ENCODE results near the gene PLCD4. TPM values are rescaled to one million over a fixed set of nuclear protein-coding genes. Genes with fewer than 3 reads are reported as not detected.

Gene PLCD4
- polyA plus RNA-seq = 1 to 10 TPM in 2 of 4 donors, under 1 TPM in 1, not detected in 1; 0.97 to 1.4 (median 1.0) TPM
- long read RNA-seq, donor 1 = 0 reads
- long read RNA-seq, donor 2 = 0 reads
- long read RNA-seq, donor 3 = 0 reads
- long read RNA-seq, donor 4 = 0 reads
- long read RNA-seq, donor 5 = 0 reads
- long read RNA-seq, donor 6 = 0 reads
- long read RNA-seq, donor 7 = 0 reads
- long read RNA-seq, donor 8 = 0 reads
- long read RNA-seq, donor 9 = 0 reads
- long read RNA-seq, donor 10, partial matches to known transcripts = 7 of 7 reads
- long read RNA-seq, donor 10, other reads (novel, unspliced or antisense) = 0 of 7 reads

DNA sequence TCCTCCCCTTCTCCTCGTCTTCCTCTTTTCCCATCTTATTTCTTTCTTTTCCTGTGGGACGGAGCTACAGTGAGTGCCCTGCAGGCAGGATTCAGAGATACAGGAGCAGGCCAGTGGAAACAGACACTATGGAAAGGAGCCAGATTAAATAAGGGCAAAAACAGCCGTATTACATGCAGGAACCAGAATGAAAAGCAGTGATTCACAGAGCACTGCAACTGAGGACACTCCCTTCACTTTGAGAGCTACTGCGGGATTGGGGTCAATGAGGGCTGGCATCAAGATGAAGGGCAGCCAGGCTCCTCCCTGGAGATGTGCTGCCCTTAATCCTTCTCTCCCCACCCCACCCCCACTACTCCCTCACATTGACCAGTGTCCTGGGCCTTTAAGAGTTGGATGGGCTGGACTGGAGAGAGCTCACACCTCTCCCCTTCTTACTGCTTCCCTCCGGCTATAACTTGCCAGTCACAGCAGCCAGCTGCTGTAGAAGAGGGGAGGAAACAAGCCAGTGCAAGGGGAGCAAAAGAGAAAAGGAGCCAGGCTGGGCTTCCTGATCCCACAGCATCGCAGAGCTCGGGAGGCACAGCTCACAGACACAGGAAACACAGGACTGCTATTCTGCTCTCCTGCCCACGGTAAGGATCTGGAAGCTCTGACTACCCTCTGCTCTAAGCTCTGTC lies at the start of gene PLCD4:
Gene PLCD4 (plus strand): TSS at position 464 of the 680 bp plus-strand sequence. CDS start 7,841 bp downstream, outside the sequence.
- H3K36me3 ChIP-seq (ENCODE audit: control insufficient read depth in 3 of 3, insufficient read depth in 2 of 3, low read depth in 1 of 3, low read length in 3 of 3) = no peaks in the 10 kb centered on the region
- WGBS, 3 donors = 21 to 27% (median 22%) methylated on average over 8 of the region's 8 CpGs
- H3K27me3 ChIP-seq (ENCODE audit: control insufficient read depth in 3 of 3, insufficient read depth in 3 of 3, low read length in 3 of 3) = peaks cover 0 to 9% (median 0%) of the 10 kb centered on the region in 3 donors
- DNase-seq (no peak), FAIRE-seq (no peak)
- H3K4me3 ChIP-seq (ENCODE audit: low read depth in 1 of 3, low read length in 3 of 3) = no peak within 1 kb of the TSS
- H3K27ac ChIP-seq (ENCODE audit: low read depth in 1 of 3, low read length in 2 of 3) = no peak within 1 kb of the TSS
- no peaks in the 10 kb centered on the region for H3K9me3 ChIP-seq (ENCODE audit: control insufficient read depth in 2 of 2, insufficient read depth in 1 of 2, low read depth in 1 of 2, low read length in 1 of 2)
- H3K4me1 ChIP-seq (ENCODE audit: control insufficient read depth in 3 of 3, insufficient read depth in 2 of 3, low read depth in 1 of 3, low read length in 2 of 3) = peaks cover 0 to 4% (median 0%) of the 10 kb centered on the region in 3 donors

DNA sequence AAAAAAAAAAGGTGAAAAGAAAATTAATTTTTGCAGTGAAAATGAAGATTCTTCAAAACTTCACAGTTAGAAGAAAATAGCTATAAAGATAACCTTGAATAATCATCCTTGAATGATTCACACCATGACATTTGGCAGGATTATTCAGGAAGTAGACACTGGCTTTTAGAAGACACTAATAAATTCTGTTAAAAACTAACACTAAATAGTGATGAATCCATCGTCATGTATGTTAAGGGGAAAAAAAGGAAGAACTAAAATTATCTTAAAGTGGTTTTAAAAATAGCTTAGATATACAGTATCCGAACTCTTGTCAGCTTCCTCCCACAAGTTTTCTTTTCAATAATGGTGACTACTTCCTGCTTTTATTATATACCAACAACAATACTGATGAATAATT lies 49.8 kb upstream of the PLCD4 start:
- 54 to 79% (median 68%) methylated on average over 2 of the region's 2 CpGs for WGBS, 3 donors
- no peak for DNase-seq
- H3K4me1 ChIP-seq (ENCODE audit: control insufficient read depth in 3 of 3, insufficient read depth in 2 of 3, low read depth in 1 of 3, low read length in 2 of 3) = no peaks in the 10 kb centered on the region
- H3K27ac ChIP-seq (ENCODE audit: low read depth in 1 of 3, low read length in 2 of 3) = no peak overlapping the region
- peaks cover 2 to 27% (median 10%) of the 10 kb centered on the region in 3 donors for H3K36me3 ChIP-seq (ENCODE audit: control insufficient read depth in 3 of 3, insufficient read depth in 2 of 3, low read depth in 1 of 3, low read length in 3 of 3)
- H3K9me3 ChIP-seq (ENCODE audit: control insufficient read depth in 2 of 2, insufficient read depth in 1 of 2, low read depth in 1 of 2, low read length in 1 of 2) = no peaks in the 10 kb centered on the region
- FAIRE-seq = no peak
- H3K4me3 ChIP-seq (ENCODE audit: low read depth in 1 of 3, low read length in 3 of 3) = no peak overlapping the region
- no peaks in the 10 kb centered on the region for H3K27me3 ChIP-seq (ENCODE audit: control insufficient read depth in 3 of 3, insufficient read depth in 3 of 3, low read length in 3 of 3)

DNA sequence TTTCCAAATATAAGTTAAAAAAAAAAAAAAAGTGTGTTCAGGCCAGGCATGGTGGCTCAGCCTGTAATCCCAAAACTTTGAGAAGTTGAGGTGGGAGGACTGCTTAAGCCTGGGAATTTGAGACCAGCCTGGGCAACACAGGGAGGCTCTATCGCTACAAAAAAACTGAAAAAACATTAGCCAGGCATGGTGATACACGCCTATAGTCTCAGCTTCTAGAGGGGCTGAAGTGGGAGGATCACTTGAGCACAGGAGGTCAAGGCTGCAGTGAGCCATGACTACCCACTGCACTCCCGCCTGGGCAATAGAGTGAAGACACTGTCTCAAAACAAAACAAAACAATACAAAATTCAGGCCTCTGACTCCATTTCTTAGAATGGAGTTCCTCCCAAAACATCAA lies 48.7 kb upstream of the PLCD4 start:
- 89 to 93% (median 92%) methylated on average over 3 of the region's 3 CpGs for WGBS, 3 donors
- H3K9me3 ChIP-seq (ENCODE audit: control insufficient read depth in 2 of 2, insufficient read depth in 1 of 2, low read depth in 1 of 2, low read length in 1 of 2) = no peaks in the 10 kb centered on the region
- no peaks in the 10 kb centered on the region for H3K27me3 ChIP-seq (ENCODE audit: control insufficient read depth in 3 of 3, insufficient read depth in 3 of 3, low read length in 3 of 3)
- peaks cover 2 to 28% (median 9%) of the 10 kb centered on the region in 3 donors for H3K36me3 ChIP-seq (ENCODE audit: control insufficient read depth in 3 of 3, insufficient read depth in 2 of 3, low read depth in 1 of 3, low read length in 3 of 3)
- no peak for FAIRE-seq
- H3K4me1 ChIP-seq (ENCODE audit: control insufficient read depth in 3 of 3, insufficient read depth in 2 of 3, low read depth in 1 of 3, low read length in 2 of 3) = no peaks in the 10 kb centered on the region
- no peak for DNase-seq
- H3K4me3 ChIP-seq (ENCODE audit: low read depth in 1 of 3, low read length in 3 of 3) = no peak overlapping the region
- H3K27ac ChIP-seq (ENCODE audit: low read depth in 1 of 3, low read length in 2 of 3) = no peak overlapping the region

DNA sequence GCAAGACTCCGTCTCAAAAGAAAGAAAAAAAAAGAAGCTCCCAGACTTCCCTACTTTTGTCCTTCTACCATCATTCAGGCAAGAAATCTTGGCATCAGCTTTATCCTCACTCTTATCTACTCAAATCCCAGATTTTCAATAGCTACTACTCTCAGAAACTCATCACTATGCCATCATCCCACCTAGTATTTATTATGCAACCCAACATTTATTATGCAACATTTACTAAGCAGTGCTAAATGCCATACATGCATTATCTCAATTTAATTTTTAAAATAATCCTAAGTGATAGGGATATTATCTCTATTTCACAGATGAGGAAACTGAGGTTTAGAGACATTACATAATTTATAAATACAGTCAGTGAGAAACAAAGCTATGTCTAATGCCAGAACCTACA lies 43.6 kb upstream of the PLCD4 start:
- H3K9me3 ChIP-seq (ENCODE audit: control insufficient read depth in 2 of 2, insufficient read depth in 1 of 2, low read depth in 1 of 2, low read length in 1 of 2) = no peaks in the 10 kb centered on the region
- 57 to 79% (median 70%) methylated on average over 1 of the region's 1 CpG for WGBS, 3 donors
- no peak overlapping the region for H3K4me3 ChIP-seq (ENCODE audit: low read depth in 1 of 3, low read length in 3 of 3)
- no peaks in the 10 kb centered on the region for H3K27me3 ChIP-seq (ENCODE audit: control insufficient read depth in 3 of 3, insufficient read depth in 3 of 3, low read length in 3 of 3)
- DNase-seq (no peak), FAIRE-seq (no peak)
- H3K27ac ChIP-seq (ENCODE audit: low read depth in 1 of 3, low read length in 2 of 3) = no peak overlapping the region
- H3K4me1 ChIP-seq (ENCODE audit: control insufficient read depth in 3 of 3, insufficient read depth in 2 of 3, low read depth in 1 of 3, low read length in 2 of 3) = peaks cover 3 to 8% (median 4%) of the 10 kb centered on the region in 3 donors
- H3K36me3 ChIP-seq (ENCODE audit: control insufficient read depth in 3 of 3, insufficient read depth in 2 of 3, low read depth in 1 of 3, low read length in 3 of 3) = peaks cover 0 to 20% (median 4%) of the 10 kb centered on the region in 3 donors

DNA sequence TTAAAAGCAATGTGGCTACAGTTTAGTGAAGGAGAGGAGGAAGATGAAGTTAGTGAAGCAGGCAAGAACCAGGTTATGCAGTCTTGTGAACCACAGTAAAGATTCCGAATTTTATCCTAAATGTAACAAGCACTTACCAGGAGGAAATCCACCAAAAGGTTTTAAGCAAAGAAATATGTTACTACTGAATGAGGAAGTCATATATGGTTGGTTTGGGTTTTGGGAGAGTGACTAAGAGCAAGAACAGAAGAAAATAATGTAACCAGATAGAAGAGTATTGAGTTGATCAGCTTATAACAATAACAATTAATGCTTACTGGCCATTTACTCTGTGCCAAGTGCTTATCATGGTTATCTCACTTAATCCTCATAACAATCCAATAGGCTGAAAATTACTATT lies 41.4 kb upstream of the PLCD4 start:
- FAIRE-seq = no peak
- no peak for DNase-seq
- peaks cover 3 to 21% (median 10%) of the 10 kb centered on the region in 3 donors for H3K4me1 ChIP-seq (ENCODE audit: control insufficient read depth in 3 of 3, insufficient read depth in 2 of 3, low read depth in 1 of 3, low read length in 2 of 3)
- no peak overlapping the region for H3K27ac ChIP-seq (ENCODE audit: low read depth in 1 of 3, low read length in 2 of 3)
- WGBS, 3 donors = 73 to 97% (median 84%) methylated on average over 1 of the region's 1 CpG
- H3K4me3 ChIP-seq (ENCODE audit: low read depth in 1 of 3, low read length in 3 of 3) = no peak overlapping the region
- H3K9me3 ChIP-seq (ENCODE audit: control insufficient read depth in 2 of 2, insufficient read depth in 1 of 2, low read depth in 1 of 2, low read length in 1 of 2) = no peaks in the 10 kb centered on the region
- no peaks in the 10 kb centered on the region for H3K27me3 ChIP-seq (ENCODE audit: control insufficient read depth in 3 of 3, insufficient read depth in 3 of 3, low read length in 3 of 3)
- H3K36me3 ChIP-seq (ENCODE audit: control insufficient read depth in 3 of 3, insufficient read depth in 2 of 3, low read depth in 1 of 3, low read length in 3 of 3) = peaks cover 0 to 13% (median 4%) of the 10 kb centered on the region in 3 donors

DNA sequence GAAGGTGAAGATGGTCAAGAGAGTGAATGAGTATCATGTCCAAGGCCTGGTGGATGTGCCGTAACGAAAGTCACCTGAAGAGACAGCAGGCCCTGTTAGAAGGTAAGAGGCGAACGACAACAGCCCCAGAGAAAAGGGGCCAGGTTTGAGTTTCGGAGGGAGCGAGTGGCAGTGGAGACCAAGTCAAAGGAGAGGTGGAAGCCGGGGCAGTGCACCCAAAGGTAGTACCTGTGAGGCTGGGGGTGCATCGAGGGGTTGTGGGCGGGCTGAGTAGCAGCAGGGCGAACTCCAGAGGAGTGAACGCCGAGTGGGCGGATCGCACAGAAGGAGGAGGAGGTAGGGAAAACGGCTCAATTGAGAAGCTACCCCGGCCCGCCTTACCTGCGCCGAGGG lies 39.9 kb upstream of the PLCD4 start:
- Histone ChIP-seq H3K27ac (ENCODE audit: low read depth in 1 of 3, low read length in 2 of 3) (peak overlapping the region; percentile 67 to 95 (median 93)), H3K9me3 (ENCODE audit: control insufficient read depth in 2 of 2, insufficient read depth in 1 of 2, low read depth in 1 of 2, low read length in 1 of 2) (no peaks in the 10 kb centered on the region), H3K4me1 (ENCODE audit: control insufficient read depth in 3 of 3, insufficient read depth in 2 of 3, low read depth in 1 of 3, low read length in 2 of 3) (peaks cover 3 to 21% (median 10%) of the 10 kb centered on the region in 3 donors), H3K27me3 (ENCODE audit: control insufficient read depth in 3 of 3, insufficient read depth in 3 of 3, low read length in 3 of 3) (no peaks in the 10 kb centered on the region), H3K36me3 (ENCODE audit: control insufficient read depth in 3 of 3, insufficient read depth in 2 of 3, low read depth in 1 of 3, low read length in 3 of 3) (peaks cover 0 to 16% (median 0%) of the 10 kb centered on the region in 3 donors), H3K4me3 (ENCODE audit: low read depth in 1 of 3, low read length in 3 of 3) (peak overlapping the region; percentile 67 to 77 (median 70))
- no peak for FAIRE-seq
- no peak for DNase-seq
- WGBS, 3 donors = 0% methylated on average over 19 of the region's 19 CpGs

DNA sequence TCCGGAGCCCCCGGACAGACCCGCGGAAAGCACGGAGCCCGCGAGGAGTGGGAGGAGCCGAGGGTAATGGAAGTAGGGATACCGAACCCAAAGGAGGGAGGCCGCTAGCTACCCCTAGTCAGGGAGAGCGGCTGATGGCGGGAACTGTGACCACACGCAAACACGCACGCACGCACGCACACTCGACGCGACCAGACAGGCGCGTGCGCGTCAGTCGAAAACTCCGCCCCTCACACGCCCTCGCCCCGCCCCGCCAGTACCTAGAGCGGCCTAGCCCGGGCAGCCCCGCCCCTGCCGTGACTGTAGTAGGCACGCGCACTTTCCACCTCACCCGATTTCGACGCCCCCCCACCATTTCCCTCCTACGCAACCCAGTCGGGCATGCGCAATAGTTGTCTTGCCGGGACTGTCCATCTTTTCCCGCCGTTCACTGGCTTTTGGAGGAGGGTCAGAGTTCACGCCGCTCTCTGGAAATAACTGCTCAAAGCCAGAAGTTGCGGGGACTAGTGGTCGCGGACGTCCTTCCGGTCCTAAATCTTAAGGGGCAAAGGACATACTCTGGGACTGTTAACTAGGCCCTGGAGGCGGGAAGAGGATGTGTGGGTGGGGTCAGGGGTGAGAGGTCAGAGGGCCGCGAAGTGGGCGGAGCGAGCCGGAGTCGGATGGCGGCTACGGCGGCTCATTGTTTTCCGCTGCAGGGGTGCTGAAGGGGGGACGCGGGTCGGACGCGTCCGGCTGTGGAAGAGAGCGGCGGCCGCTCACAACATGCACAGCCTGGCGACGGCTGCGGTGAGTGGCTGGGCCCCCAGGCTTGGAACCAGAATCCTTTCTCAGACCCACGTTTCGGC lies 39.3 kb upstream of the PLCD4 start, which contains the start of the genes CNOT9 and USP37:
Gene CNOT9 (plus strand): TSS at position 650 of the 848 bp plus-strand sequence. CDS start 116 bp downstream, at position 766.
Gene USP37 (minus strand): TSS at position 162 of the 848 bp plus-strand sequence. CDS start 9,698 bp downstream, outside the sequence.
- Histone ChIP-seq H3K9me3 (ENCODE audit: control insufficient read depth in 2 of 2, insufficient read depth in 1 of 2, low read depth in 1 of 2, low read length in 1 of 2) (no peaks in the 10 kb centered on the region), H3K36me3 (ENCODE audit: control insufficient read depth in 3 of 3, insufficient read depth in 2 of 3, low read depth in 1 of 3, low read length in 3 of 3) (peaks cover 0 to 19% (median 2%) of the 10 kb centered on the region in 3 donors), H3K27ac (ENCODE audit: low read depth in 1 of 3, low read length in 2 of 3) (peak within 1 kb of the TSS; percentile 82 to 95 (median 93)), H3K4me3 (ENCODE audit: low read depth in 1 of 3, low read length in 3 of 3) (peak within 1 kb of the TSS; percentile 77 to 92 (median 77)), H3K27me3 (ENCODE audit: control insufficient read depth in 3 of 3, insufficient read depth in 3 of 3, low read length in 3 of 3) (no peaks in the 10 kb centered on the region), H3K4me1 (ENCODE audit: control insufficient read depth in 3 of 3, insufficient read depth in 2 of 3, low read depth in 1 of 3, low read length in 2 of 3) (peaks cover 3 to 21% (median 10%) of the 10 kb centered on the region in 3 donors)
- WGBS, 3 donors = 0 to 1% (median 1%) methylated on average over 48 to 77 of the region's 77 CpGs
- DNase-seq (peak; percentile 98 to 99), FAIRE-seq (no peak)

DNA sequence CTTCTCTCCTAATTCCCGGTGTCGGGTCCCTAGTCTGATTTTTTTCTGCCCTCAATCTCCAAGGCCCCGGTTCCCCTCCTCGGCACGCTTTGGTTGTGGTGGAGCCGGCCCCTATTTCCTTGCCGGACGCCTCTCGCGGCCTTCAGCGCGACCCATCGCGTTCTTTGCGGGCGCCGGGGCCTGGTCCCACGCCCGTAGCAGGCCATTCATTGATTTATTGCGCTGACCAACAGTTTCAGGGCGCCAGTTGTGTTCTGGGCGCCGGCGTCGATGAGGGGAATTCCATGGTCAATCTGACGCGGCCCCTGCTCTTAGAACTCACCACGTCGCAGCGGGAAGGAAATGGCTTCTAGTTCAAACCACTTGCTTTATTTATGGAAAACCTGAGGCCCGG lies 38.7 kb upstream of the PLCD4 start:
- 0% methylated on average over 31 of the region's 31 CpGs for WGBS, 3 donors
- H3K4me3 ChIP-seq (ENCODE audit: low read depth in 1 of 3, low read length in 3 of 3) = peak overlapping the region; percentile 77 to 92 (median 77)
- H3K9me3 ChIP-seq (ENCODE audit: control insufficient read depth in 2 of 2, insufficient read depth in 1 of 2, low read depth in 1 of 2, low read length in 1 of 2) = no peaks in the 10 kb centered on the region
- H3K27ac ChIP-seq (ENCODE audit: low read depth in 1 of 3, low read length in 2 of 3) = peak overlapping the region; percentile 82 to 93 (median 92)
- peak; percentile 44 to 77 for DNase-seq
- peaks cover 3 to 21% (median 10%) of the 10 kb centered on the region in 3 donors for H3K4me1 ChIP-seq (ENCODE audit: control insufficient read depth in 3 of 3, insufficient read depth in 2 of 3, low read depth in 1 of 3, low read length in 2 of 3)
- FAIRE-seq = no peak
- no peaks in the 10 kb centered on the region for H3K27me3 ChIP-seq (ENCODE audit: control insufficient read depth in 3 of 3, insufficient read depth in 3 of 3, low read length in 3 of 3)
- H3K36me3 ChIP-seq (ENCODE audit: control insufficient read depth in 3 of 3, insufficient read depth in 2 of 3, low read depth in 1 of 3, low read length in 3 of 3) = peaks cover 0 to 20% (median 2%) of the 10 kb centered on the region in 3 donors
